OCI-LY1 (cell line): ENCODE results near the gene ENOSF1.

Source experiments
- H2AFZ ChIP-seq: fragments of 200-600 bp; sonication (generic), shearing (Covaris generic); 2 replicates; pipeline ENCODE4 v1.6.0; 2014; ENCODE audit warnings: antibody characterized with exemption, mild to moderate bottlenecking, low read length
- H3F3A ChIP-seq: fragments of 200-600 bp; sonication (generic), shearing (Covaris generic); 2 replicates; pipeline ENCODE4 v1.6.0; 2014; ENCODE audit warnings: mild to moderate bottlenecking, antibody characterized with exemption, low read length, moderate library complexity; ENCODE audit not compliant: insufficient read depth
- H3K27ac ChIP-seq: fragments of 200-600 bp; sonication (generic); 2 replicates; pipeline ENCODE4 v1.5.1; 2014; ENCODE audit warnings: low read length, mixed run types, mild to moderate bottlenecking, low read depth; ENCODE audit not compliant: poor library complexity, severe bottlenecking
- H3K27me3 ChIP-seq: fragments of 200-600 bp; sonication (generic); 2 replicates; pipeline ENCODE4 v1.6.0; 2014; ENCODE audit warnings: antibody characterized with exemption, mild to moderate bottlenecking, low read length, moderate library complexity; ENCODE audit not compliant: insufficient read depth
- H3K36me3 ChIP-seq: fragments of 200-600 bp; sonication (generic); 2 replicates; pipeline ENCODE4 v1.6.1; 2014; ENCODE audit warnings: mild to moderate bottlenecking, antibody characterized with exemption, low read length, moderate library complexity, mixed read lengths; ENCODE audit not compliant: insufficient read depth
- H3K4me1 ChIP-seq: fragments of 200-600 bp; sonication (generic); 2 replicates; pipeline ENCODE4 v1.5.1; 2014; ENCODE audit warnings: mild to moderate bottlenecking, low read length, moderate library complexity; ENCODE audit not compliant: insufficient read depth, severe bottlenecking
- H3K4me2 ChIP-seq: fragments of 200-600 bp; sonication (generic), shearing (Covaris generic); 2 replicates; pipeline ENCODE4 v1.6.1; 2014; ENCODE audit warnings: low read length
- H3K4me3 ChIP-seq: fragments of 200-600 bp; sonication (generic); 2 replicates; pipeline ENCODE4 v1.5.1; 2014; ENCODE audit warnings: low read length, low read depth, mild to moderate bottlenecking, mixed read lengths; ENCODE audit not compliant: poor library complexity, severe bottlenecking
- H3K79me2 ChIP-seq: fragments of 200-600 bp; shearing (Covaris generic); 2 replicates; pipeline ENCODE4 v1.6.1; 2016; ENCODE audit warnings: mixed run types, low read length, mixed read lengths; ENCODE audit not compliant: insufficient read depth
- H3K9ac ChIP-seq: fragments of 200-600 bp; sonication (generic), shearing (Covaris generic); 2 replicates; pipeline ENCODE4 v1.6.1; 2014; ENCODE audit warnings: mild to moderate bottlenecking, low read length, mixed read lengths
- H3K9me2 ChIP-seq: fragments of 200-600 bp; sonication (generic), shearing (Covaris generic); 2 replicates; pipeline ENCODE4 v1.6.1; 2014; ENCODE audit warnings: low read depth, mild to moderate bottlenecking, low read length, mixed read lengths
- H3K9me3 ChIP-seq: fragments of 200-600 bp; shearing (Covaris generic); 2 replicates; pipeline ENCODE4 v1.6.1; 2014; ENCODE audit warnings: low read length, mixed read lengths
- H4K20me1 ChIP-seq: fragments of 200-600 bp; sonication (generic), shearing (Covaris generic); 2 replicates; pipeline ENCODE4 v1.6.0; 2016; ENCODE audit warnings: mild to moderate bottlenecking, low read length; ENCODE audit not compliant: insufficient read depth
- EZH2 ChIP-seq: fragments of 200-600 bp; sonication (generic), shearing (Covaris generic); IDR thresholded peaks from 2 replicates; pipeline ENCODE4 v1.8.0; 2017; ENCODE audit warnings: borderline replicate concordance, mixed run types, mild to moderate bottlenecking, antibody characterized with exemption, low read length, moderate library complexity, mixed read lengths
- TF ChIP-seq, protein P1 (sequence below): fragments of 200-600 bp; sonication (generic), shearing (Covaris generic); IDR thresholded peaks from 2 replicates; pipeline ENCODE4 v1.5.1; 2017; ENCODE audit warnings: mild to moderate bottlenecking, antibody characterized with exemption, low read length, moderate library complexity, mixed read lengths

The ENOSF1 gene

DNA sequence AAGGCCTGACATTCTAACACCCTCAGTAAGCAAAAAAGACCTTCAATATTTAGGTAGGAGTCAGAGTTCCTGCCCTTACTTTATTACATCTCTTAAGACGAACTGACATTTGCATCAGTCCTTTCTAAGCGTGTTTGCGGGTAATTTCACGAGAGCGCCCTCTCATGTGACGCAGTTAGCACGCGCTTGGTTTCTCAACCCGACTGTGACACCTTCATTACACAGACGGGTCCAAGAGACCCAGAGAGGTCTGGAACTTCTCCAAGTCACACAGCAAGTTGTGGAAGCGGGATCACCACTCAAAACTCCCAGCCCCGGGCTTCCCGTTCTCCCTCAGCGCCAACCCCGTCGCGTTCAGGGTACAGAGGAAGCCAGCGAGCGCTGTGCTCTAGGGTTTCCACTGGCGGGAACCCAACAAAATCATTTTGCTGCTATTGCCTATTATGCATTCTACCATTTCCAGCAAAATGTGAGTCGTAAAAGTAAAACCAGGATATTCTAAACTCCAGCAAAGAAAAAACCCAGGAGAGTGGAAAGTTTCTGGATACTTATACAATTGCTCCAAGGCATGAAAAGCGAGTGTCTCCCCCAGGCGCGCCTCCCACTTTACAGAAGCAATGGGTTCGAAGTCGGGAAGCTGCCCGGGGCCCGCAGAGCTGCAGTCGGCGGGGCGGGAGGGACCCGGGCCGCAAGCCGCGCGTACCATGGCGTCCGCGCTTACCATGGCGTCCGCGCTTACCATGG lies 601 bp downstream of the ENOSF1 start:
- no peak overlapping the region for H3K27ac ChIP-seq
- H3F3A ChIP-seq = no peaks in the 10 kb centered on the region
- H3K4me1 ChIP-seq = no peaks in the 10 kb centered on the region
- no peak overlapping the region for H2AFZ ChIP-seq
- H3K27me3 ChIP-seq = no peaks in the 10 kb centered on the region
- no peaks in the 10 kb centered on the region for H3K79me2 ChIP-seq
- no peaks in the 10 kb centered on the region for H3K36me3 ChIP-seq
- H3K9me2 ChIP-seq = no peaks in the 10 kb centered on the region
- H4K20me1 ChIP-seq = no peaks in the 10 kb centered on the region
- H3K9me3 ChIP-seq = no peaks in the 10 kb centered on the region
- H3K4me2 ChIP-seq = no peak overlapping the region
- H3K9ac ChIP-seq = no peak overlapping the region
- TF ChIP-seq, protein P1, sequence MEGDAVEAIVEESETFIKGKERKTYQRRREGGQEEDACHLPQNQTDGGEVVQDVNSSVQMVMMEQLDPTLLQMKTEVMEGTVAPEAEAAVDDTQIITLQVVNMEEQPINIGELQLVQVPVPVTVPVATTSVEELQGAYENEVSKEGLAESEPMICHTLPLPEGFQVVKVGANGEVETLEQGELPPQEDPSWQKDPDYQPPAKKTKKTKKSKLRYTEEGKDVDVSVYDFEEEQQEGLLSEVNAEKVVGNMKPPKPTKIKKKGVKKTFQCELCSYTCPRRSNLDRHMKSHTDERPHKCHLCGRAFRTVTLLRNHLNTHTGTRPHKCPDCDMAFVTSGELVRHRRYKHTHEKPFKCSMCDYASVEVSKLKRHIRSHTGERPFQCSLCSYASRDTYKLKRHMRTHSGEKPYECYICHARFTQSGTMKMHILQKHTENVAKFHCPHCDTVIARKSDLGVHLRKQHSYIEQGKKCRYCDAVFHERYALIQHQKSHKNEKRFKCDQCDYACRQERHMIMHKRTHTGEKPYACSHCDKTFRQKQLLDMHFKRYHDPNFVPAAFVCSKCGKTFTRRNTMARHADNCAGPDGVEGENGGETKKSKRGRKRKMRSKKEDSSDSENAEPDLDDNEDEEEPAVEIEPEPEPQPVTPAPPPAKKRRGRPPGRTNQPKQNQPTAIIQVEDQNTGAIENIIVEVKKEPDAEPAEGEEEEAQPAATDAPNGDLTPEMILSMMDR = no peak
- no peak for TF ChIP-seq EZH2
- H3K4me3 ChIP-seq = no peak overlapping the region

DNA sequence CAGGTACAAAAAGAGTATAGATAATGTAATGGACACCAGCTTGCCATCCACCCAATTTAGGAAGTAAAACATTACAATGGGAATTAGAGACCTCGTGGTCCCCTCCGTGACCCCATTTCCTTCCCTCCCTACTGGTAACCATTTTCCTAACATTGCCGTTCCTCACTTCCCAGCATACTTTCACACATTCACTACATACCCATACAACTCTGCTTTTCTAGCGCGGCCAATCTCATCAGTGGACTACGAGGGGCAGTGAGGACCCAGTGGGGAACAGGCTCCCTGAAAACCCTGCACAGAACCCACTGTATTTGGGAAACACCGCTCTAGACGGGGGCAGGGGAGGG lies 1.1 kb downstream of the ENOSF1 start:
- H3K27ac ChIP-seq = no peak overlapping the region

DNA sequence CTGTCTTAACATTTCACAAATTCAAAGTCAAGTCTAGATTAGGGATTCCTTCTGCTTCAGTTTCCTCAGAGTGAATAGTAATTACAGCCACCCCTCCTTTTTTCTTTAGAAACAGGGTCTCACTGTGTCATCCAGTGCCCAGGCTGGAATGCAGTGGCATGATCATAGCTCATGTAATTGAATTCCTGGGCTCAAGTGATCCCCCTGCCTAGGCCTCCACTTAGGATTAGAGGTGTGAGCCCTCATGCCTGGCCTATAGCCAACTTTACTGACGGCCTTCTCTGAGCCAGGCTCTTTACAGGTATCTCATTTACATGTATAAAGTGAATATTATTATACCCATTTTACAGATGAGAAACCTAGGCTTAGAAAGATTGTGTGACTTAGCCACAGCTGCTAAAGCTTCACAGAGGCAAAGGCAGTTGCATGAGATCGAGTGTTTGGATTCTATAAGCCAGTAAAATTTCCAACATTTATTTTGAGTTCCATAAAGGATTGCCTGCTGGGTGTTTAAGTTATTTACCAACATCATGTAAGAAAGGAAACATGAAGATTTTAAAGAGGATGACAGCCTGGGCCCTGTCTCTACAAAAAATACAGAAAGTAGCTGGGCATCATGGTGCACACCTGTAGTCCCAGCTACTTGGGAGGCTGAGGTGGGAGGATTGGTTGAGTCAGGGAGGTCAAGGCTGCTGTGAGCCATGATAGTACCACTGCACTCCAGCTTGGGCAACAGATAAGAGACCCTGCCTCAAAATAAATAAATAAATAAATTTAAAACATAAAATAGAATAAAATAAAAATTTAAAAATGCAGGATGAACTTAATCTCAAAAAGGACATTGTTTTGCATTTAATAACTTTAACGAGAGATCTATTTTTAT lies 1.8 kb downstream of the ENOSF1 start:
- TF ChIP-seq, protein P1 = no peak
- no peak for TF ChIP-seq EZH2
- H3K36me3 ChIP-seq = no peaks in the 10 kb centered on the region
- no peak overlapping the region for H3K4me3 ChIP-seq
- no peaks in the 10 kb centered on the region for H3K27me3 ChIP-seq
- H3K79me2 ChIP-seq = no peaks in the 10 kb centered on the region
- no peaks in the 10 kb centered on the region for H4K20me1 ChIP-seq
- no peak overlapping the region for H3K27ac ChIP-seq
- H3K9me2 ChIP-seq = no peaks in the 10 kb centered on the region
- H2AFZ ChIP-seq = no peak overlapping the region
- H3K9me3 ChIP-seq = no peaks in the 10 kb centered on the region
- H3K4me2 ChIP-seq = no peak overlapping the region
- no peaks in the 10 kb centered on the region for H3F3A ChIP-seq
- no peak overlapping the region for H3K9ac ChIP-seq
- H3K4me1 ChIP-seq = no peaks in the 10 kb centered on the region

More for the DNA sequence above, 1.1 kb downstream of the ENOSF1 start:
- no peaks in the 10 kb centered on the region for H4K20me1 ChIP-seq
- no peaks in the 10 kb centered on the region for H3K9me3 ChIP-seq
- H3K4me1 ChIP-seq = no peaks in the 10 kb centered on the region
- H3K27me3 ChIP-seq = no peaks in the 10 kb centered on the region
- H3K9me2 ChIP-seq = no peaks in the 10 kb centered on the region
- H3K9ac ChIP-seq = no peak overlapping the region
- no peaks in the 10 kb centered on the region for H3K79me2 ChIP-seq
- no peaks in the 10 kb centered on the region for H3F3A ChIP-seq
- TF ChIP-seq, protein P1 = no peak
- no peak for TF ChIP-seq EZH2
- H3K4me3 ChIP-seq = no peak overlapping the region
- H3K4me2 ChIP-seq = no peak overlapping the region
- H3K36me3 ChIP-seq = no peaks in the 10 kb centered on the region
- H2AFZ ChIP-seq = no peak overlapping the region
